Natural killer cell (primary cell): ENCODE results near the gene TEAD4. TPM values are rescaled to one million over a fixed set of nuclear protein-coding genes. Genes with fewer than 3 reads are reported as not detected.

ENCODE experiments used
- ATAC-seq, 3 donors: fragments of 150-1000 bp in 2 of 3; fragments of 200-7000 bp in 1 of 3; cut with Tn5 transposase; 1 replicate in 1 of 3; 2 replicates in 2 of 3; pipeline ENCODE4 v1.10.0; 2021; ENCODE audit warnings: mild to moderate bottlenecking in 2 of 3, moderate library complexity in 2 of 3
- DNase-seq, 2 donors: peaks; one replicate each; pipeline versions ENCODE4 v3.0.0 to v3.0.0-alpha.2; 2013 to 2021; ENCODE audit warnings: mixed read lengths in 1 of 2
- H3K27ac ChIP-seq: one replicate; pipeline ENCODE4 v1.5.1; 2013; ENCODE audit warnings: mild to moderate bottlenecking, low read length
- H3K27me3 ChIP-seq: one replicate; pipeline ENCODE4 v1.6.1; 2013; ENCODE audit warnings: low read length; ENCODE audit not compliant: control insufficient read depth, insufficient read depth
- H3K36me3 ChIP-seq: one replicate; pipeline ENCODE4 v1.6.1; 2013; ENCODE audit warnings: low read length; ENCODE audit not compliant: control insufficient read depth, insufficient read depth
- H3K4me1 ChIP-seq: one replicate; pipeline ENCODE4 v1.6.1; 2013; ENCODE audit warnings: low read length; ENCODE audit not compliant: control insufficient read depth, insufficient read depth
- H3K4me3 ChIP-seq: one replicate; pipeline ENCODE4 v1.5.1; 2013; ENCODE audit warnings: low read length
- H3K9me3 ChIP-seq: one replicate; pipeline ENCODE4 v1.6.1; 2013; ENCODE audit warnings: low read length; ENCODE audit not compliant: control insufficient read depth, insufficient read depth
- H3K27ac Mint-ChIP-seq, 2 donors: one replicate each; pipeline ENCODE4 v1.8.0; 2022; ENCODE audit warnings: mild to moderate bottlenecking in 2 of 2, mixed read lengths in 2 of 2, moderate library complexity in 1 of 2
- H3K27me3 Mint-ChIP-seq, 2 donors: one replicate each; pipeline ENCODE4 v1.8.0; 2022; ENCODE audit warnings: low read depth in 2 of 2, mixed read lengths in 2 of 2
- H3K36me3 Mint-ChIP-seq: one replicate; pipeline ENCODE4 v1.8.0; 2022; ENCODE audit warnings: mixed read lengths
- H3K4me1 Mint-ChIP-seq, 2 donors: one replicate each; pipeline ENCODE4 v1.8.0; 2022; ENCODE audit warnings: mixed read lengths in 2 of 2
- H3K4me3 Mint-ChIP-seq: one replicate; pipeline ENCODE4 v1.8.0; 2022; ENCODE audit warnings: mild to moderate bottlenecking, moderate library complexity, mixed read lengths
- H3K9me3 Mint-ChIP-seq, 2 donors: one replicate each; pipeline ENCODE4 v1.8.0; 2022; ENCODE audit warnings: mixed read lengths in 2 of 2
- WGBS: methylation state at CpG from one replicate; pipeline ENCODE4 v1.1.7; 2013; ENCODE audit warnings: missing lambda C conversion rate; ENCODE audit not compliant: insufficient coverage; 5-methylcytosine and 5-hydroxymethylcytosine counted together
- intact Hi-C: fragments of 100-400 bp; cut with micrococcal nuclease; formaldehyde crosslinking; loops from one replicate; pipeline ENCODE4 v1.14.2; 2022
- total RNA-seq, 4 donors: library from RNA; stranded (reverse); fragments of 120-200 nt in 1 of 4; gene quantifications; one replicate each; pipeline versions ENCODE4 v1.2.3 to v1.2.4, GENCODE V29; 2013 to 2022
- TF ChIP-seq, protein P1 (sequence below): fragments of 200-600 bp; IDR thresholded peaks from one replicate; pipeline ENCODE4 v1.8.0; 2022; ENCODE audit warnings: antibody characterized with exemption

Gene TEAD4
- total RNA-seq, 3 donors from 2014 or later (not counting 1 experiment from before 2014, with no cell fraction given), result not detected

DNA sequence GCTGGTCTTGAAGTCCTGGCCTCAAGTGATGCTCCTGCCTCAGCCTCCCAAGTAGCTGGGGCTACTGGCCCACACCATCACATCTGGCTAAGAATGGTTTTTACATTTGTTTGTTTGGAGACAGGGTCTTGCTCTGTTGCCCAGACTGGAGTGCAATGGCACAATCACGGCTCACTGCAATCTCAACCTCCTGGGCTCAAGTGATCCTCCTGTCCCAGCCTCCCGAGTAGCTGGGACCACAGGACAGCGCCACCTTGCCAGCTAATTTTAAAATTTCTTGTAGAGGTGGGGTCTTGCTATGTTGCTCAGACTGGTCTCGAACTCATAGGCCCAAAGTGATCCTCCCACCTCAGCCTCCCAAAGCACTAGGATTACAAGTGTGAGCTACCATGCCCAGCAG lies 89.3 kb downstream of the TEAD4 start:
- WGBS, result 86% methylated on average over 3 of the region's 4 CpGs
- no peaks in the 10 kb centered on the region for H3K9me3 Mint-ChIP-seq

DNA sequence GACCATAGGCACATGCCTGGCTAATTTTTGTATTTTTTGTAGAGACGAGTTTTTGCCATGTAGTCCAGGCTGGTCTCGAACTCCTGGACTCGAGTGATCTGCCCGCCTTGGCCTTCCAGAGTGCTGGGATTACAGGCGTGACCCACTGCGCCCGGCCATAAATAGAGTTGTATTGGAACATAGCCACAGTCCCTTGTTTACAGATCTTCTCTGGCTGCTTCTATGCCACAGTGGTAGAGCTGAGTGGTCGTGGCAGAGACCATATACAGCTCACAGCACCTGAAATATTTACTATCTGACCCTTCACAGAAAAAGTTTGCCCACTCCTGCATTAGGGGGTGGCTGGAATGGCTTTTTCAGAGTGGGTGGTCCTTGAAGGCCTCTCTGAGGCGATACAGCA lies 90.0 kb downstream of the TEAD4 start:
- Histone ChIP-seq H3K27ac (no peak overlapping the region), H3K9me3 (no peaks in the 10 kb centered on the region), H3K27me3 (no peaks in the 10 kb centered on the region), H3K36me3 (no peaks in the 10 kb centered on the region), H3K4me1 (no peaks in the 10 kb centered on the region), H3K4me3 (no peak overlapping the region)
- intact Hi-C loops, result no loop called here
- Mint-ChIP-seq H3K36me3 (no peaks in the 10 kb centered on the region), H3K4me1 (no peaks in the 10 kb centered on the region), H3K9me3 (no peaks in the 10 kb centered on the region), H3K27me3 (no peaks in the 10 kb centered on the region), H3K4me3 (no peak overlapping the region), H3K27ac (no peak overlapping the region)
- ATAC-seq, result no peak
- DNase-seq, result no peak
- WGBS, result 87% methylated on average over 8 of the region's 9 CpGs
- TF ChIP-seq, protein P1, sequence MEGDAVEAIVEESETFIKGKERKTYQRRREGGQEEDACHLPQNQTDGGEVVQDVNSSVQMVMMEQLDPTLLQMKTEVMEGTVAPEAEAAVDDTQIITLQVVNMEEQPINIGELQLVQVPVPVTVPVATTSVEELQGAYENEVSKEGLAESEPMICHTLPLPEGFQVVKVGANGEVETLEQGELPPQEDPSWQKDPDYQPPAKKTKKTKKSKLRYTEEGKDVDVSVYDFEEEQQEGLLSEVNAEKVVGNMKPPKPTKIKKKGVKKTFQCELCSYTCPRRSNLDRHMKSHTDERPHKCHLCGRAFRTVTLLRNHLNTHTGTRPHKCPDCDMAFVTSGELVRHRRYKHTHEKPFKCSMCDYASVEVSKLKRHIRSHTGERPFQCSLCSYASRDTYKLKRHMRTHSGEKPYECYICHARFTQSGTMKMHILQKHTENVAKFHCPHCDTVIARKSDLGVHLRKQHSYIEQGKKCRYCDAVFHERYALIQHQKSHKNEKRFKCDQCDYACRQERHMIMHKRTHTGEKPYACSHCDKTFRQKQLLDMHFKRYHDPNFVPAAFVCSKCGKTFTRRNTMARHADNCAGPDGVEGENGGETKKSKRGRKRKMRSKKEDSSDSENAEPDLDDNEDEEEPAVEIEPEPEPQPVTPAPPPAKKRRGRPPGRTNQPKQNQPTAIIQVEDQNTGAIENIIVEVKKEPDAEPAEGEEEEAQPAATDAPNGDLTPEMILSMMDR, result no peak

More for the DNA sequence above, 89.3 kb downstream of the TEAD4 start:
- Histone ChIP-seq H3K4me1 (no peaks in the 10 kb centered on the region), H3K36me3 (no peaks in the 10 kb centered on the region), H3K27me3 (no peaks in the 10 kb centered on the region), H3K9me3 (no peaks in the 10 kb centered on the region), H3K27ac (no peak overlapping the region), H3K4me3 (no peak overlapping the region)
- Mint-ChIP-seq H3K27me3 (peaks cover 0 to 2% of the 10 kb centered on the region in 2 donors), H3K36me3 (no peaks in the 10 kb centered on the region), H3K4me1 (no peaks in the 10 kb centered on the region), H3K4me3 (no peak overlapping the region), H3K27ac (no peak overlapping the region)
- DNase-seq (no peak), ATAC-seq (no peak)
- TF ChIP-seq, protein P1, result no peak
- intact Hi-C loops, result no loop called here

DNA sequence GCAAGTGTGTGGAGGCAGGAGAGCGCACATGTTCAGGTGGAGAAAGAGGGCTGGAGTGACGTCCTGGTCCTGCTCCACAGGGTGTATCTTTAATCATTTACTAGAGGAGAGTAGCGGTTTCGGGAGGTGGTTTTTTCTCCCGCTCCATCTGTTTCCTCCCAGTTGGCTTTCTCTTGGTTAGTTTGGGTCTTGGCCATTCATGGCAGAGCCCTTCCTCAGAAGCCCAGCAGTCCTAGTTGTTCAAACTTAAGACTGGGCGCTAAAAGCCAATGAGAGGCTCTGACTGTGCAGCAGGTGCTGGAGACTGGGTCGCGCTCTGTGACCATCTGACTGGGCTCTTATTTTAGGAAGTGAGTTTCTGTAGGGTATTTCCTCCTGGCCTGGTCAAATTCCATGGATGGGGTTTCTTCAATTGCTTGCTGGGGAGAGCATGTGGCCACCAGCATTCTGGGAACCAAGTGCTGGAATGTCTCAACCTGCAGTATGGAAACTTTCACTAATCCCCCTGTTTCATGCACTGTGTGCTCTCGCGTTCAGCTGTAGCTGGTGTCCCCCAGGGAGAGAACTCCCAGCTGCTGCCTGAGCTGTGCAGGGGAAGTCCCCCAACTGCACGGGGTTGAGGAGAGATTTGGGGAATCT lies 90.5 kb downstream of the TEAD4 start:
- no peak overlapping the region for H3K27ac ChIP-seq
- no peak overlapping the region for H3K27ac Mint-ChIP-seq
- no peaks in the 10 kb centered on the region for H3K4me1 ChIP-seq
- intact Hi-C loops, result no loop called here
- no peaks in the 10 kb centered on the region for H3K4me1 Mint-ChIP-seq
- no peaks in the 10 kb centered on the region for H3K36me3 ChIP-seq
- no peaks in the 10 kb centered on the region for H3K9me3 Mint-ChIP-seq
- H3K4me3 Mint-ChIP-seq, result no peak overlapping the region
- WGBS, result 29% methylated on average over 11 of the region's 11 CpGs
- H3K36me3 Mint-ChIP-seq, result no peaks in the 10 kb centered on the region
- H3K4me3 ChIP-seq, result no peak overlapping the region
- no peaks in the 10 kb centered on the region for H3K27me3 ChIP-seq
- ATAC-seq, result no peak
- DNase-seq, result no peak
- TF ChIP-seq, protein P1, result no peak
- H3K9me3 ChIP-seq, result no peaks in the 10 kb centered on the region
- H3K27me3 Mint-ChIP-seq, result no peaks in the 10 kb centered on the region

DNA sequence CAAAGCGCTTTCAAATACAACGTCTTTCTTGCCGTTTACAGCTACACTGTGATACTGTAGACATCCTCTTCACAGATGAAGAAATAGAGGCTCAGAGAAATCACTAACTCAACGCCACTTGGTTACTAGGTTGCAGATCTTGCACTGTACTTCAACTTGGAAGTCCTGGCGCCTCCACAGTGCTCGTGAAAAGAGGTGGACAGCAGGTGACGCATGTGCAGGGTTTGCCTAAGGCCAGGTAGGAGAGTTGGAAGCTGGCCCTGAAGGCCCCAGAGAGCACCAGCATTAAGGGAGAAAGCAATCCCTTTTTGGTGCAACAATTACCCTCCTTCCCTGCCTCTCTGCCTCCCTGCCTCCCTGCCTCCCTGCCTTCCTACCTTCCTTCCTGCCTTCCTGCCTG lies 95.2 kb downstream of the TEAD4 start:
- DNase-seq, result no peak

More for the DNA sequence above, 95.2 kb downstream of the TEAD4 start:
- intact Hi-C loops, result no loop called here
- H3K27ac Mint-ChIP-seq, result no peak overlapping the region
- H3K27me3 ChIP-seq, result no peaks in the 10 kb centered on the region
- no peak overlapping the region for H3K4me3 ChIP-seq
- peaks cover 8 to 9% of the 10 kb centered on the region in 2 donors for H3K27me3 Mint-ChIP-seq
- H3K4me3 Mint-ChIP-seq, result no peak overlapping the region
- no peak overlapping the region for H3K27ac ChIP-seq
- TF ChIP-seq, protein P1, result no peak
- H3K4me1 Mint-ChIP-seq, result no peaks in the 10 kb centered on the region
- H3K36me3 ChIP-seq, result no peaks in the 10 kb centered on the region
- H3K9me3 Mint-ChIP-seq, result no peaks in the 10 kb centered on the region
- WGBS, result 86% methylated on average over 7 of the region's 7 CpGs
- H3K9me3 ChIP-seq, result no peaks in the 10 kb centered on the region
- H3K36me3 Mint-ChIP-seq, result no peaks in the 10 kb centered on the region
- no peaks in the 10 kb centered on the region for H3K4me1 ChIP-seq
- ATAC-seq, result no peak
